BJ (cell line): Measurements from ENCODE around the gene SLC16A12. TPM values are rescaled to one million over a fixed set of nuclear protein-coding genes. Genes with fewer than 3 reads are reported as not detected.
"Not testable (repeated sequence)": the region's sequence is repeated elsewhere in the genome, so short reads cannot be mapped to it uniquely, and the experiment has no call there.

Source experiments
- CTCF ChIA-PET: fragments of 350-600 bp; formaldehyde crosslinking; extraction: SDS; loops from one replicate; lab custom pipeline; 2021; ENCODE audit warnings: antibody characterized with exemption, inconsistent platforms; lab: Yijun Ruan, JAX
- POLR2A ChIA-PET: fragments of 300-600 bp; sonication (Branson Sonifier 250); formaldehyde crosslinking; extraction: SDS; loops from one replicate; lab custom pipeline; 2021; ENCODE audit warnings: antibody characterized with exemption; lab: Charles Lee
- DNase-seq: peaks from one replicate; pipeline ENCODE4 v3.0.0-alpha.2; 2011; ENCODE audit warnings: low read depth
- H3K27me3 ChIP-seq: 2 replicates; pipeline ENCODE4 v1.6.0; 2011; ENCODE audit warnings: low read length; ENCODE audit not compliant: control insufficient read depth, insufficient read depth
- H3K36me3 ChIP-seq: 2 replicates; pipeline ENCODE4 v1.5.1; 2011; ENCODE audit warnings: low read length; ENCODE audit not compliant: control insufficient read depth, insufficient read depth
- H3K4me3 ChIP-seq: 2 replicates; pipeline ENCODE4 v1.5.1; 2011; ENCODE audit warnings: low read depth, mild to moderate bottlenecking, control low read depth, low read length
- CTCF ChIP-seq: IDR thresholded peaks from 2 replicates; pipeline ENCODE4 v1.5.1; 2011; ENCODE audit warnings: low read depth, mild to moderate bottlenecking, control low read depth, inconsistent platforms, low read length, moderate library complexity; ENCODE audit not compliant: insufficient read depth
- polyA plus RNA-seq: library from polyadenylated mRNA; depleted of rRNA; stranded (reverse); fragments of >200 nt; gene quantifications from 2 replicates; pipeline ENCODE4 v1.2.3, GENCODE V29; 2011

SLC16A12 gene
- polyA plus RNA-seq, 1 experiment, result 0.06 TPM

GRCh38 chr10:89537364-89537763 lies 2.0 kb upstream of the SLC16A12 start:
- no peak for TF ChIP-seq CTCF
- Histone ChIP-seq H3K27me3 (peaks cover 18% of the 10 kb centered on the region), H3K36me3 (no peaks in the 10 kb centered on the region), H3K4me3 (no peak overlapping the region)
- no peak for DNase-seq
- ChIA-PET POLR2A (no interaction called here), CTCF (interaction anchor here (1.0 to 2.9 kb wide), 2 partner anchors 12 to 16 kb away, joined by 4 to 6 read pairs; no protein-coding TSS in a partner anchor)

GRCh38 chr10:89536013-89536354 lies 590 bp upstream of the SLC16A12 start:
- DNase-seq, result no peak
- H3K36me3 ChIP-seq, result no peaks in the 10 kb centered on the region
- H3K27me3 ChIP-seq, result peaks cover 18% of the 10 kb centered on the region
- ChIA-PET CTCF (interaction anchor here (2.2 to 2.9 kb wide), 2 partner anchors 18 to 24 kb away, joined by 5 to 6 read pairs; no protein-coding TSS in a partner anchor), POLR2A (no interaction called here)
- no peak overlapping the region; the same call in 1 of the 2 replicates for H3K4me3 ChIP-seq
- no peak for TF ChIP-seq CTCF

DNA sequence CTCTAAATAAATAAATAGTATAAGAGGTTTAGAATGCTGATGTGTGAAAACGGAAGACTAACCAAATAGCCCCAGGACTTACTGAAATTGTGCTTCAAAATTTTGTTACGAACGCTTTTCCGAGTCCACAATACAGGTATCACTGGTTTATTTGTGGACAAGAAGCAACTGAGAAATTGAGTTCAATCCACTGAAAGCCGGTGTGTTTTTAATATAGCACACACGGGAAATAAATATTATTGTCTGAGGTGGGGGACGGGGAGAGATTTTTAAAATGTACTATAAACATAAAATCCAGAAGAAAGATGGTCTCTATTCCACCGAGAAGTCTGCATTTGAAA lies 598 bp downstream of the SLC16A12 start:
- no peak for DNase-seq
- Histone ChIP-seq H3K27me3 (peaks cover 18% of the 10 kb centered on the region), H3K4me3 (no peak overlapping the region), H3K36me3 (no peaks in the 10 kb centered on the region)
- CTCF ChIA-PET, result interaction anchor here (2.2 to 2.9 kb wide), 2 partner anchors 19 to 25 kb away, joined by 5 to 6 read pairs; no protein-coding TSS in a partner anchor
- no peak for TF ChIP-seq CTCF
- POLR2A ChIA-PET, result no interaction called here

DNA sequence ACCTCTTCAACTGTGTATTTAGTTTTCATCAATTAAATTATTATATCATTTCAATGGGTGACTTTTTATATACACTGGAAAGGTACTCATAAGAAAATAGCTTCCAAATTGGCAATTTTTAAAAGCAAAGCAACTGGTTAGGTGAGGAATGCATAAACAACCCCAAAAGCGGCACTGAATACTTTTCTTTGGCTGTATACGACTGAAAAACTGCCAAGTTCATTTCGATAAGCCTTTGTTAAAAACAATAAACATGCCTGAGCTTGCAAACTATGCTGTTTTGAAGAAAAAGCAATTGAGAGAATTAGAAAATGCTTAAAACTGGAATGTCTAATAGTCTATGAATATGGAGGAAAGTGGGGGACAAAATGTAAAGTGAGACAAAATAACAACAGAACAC lies 2.9 kb downstream of the SLC16A12 start:
- ChIA-PET CTCF (no interaction called here), POLR2A (interaction anchor here (0.6 kb wide), 1 partner anchor 74 kb away, joined by 3 read pairs; no protein-coding TSS in a partner anchor)

DNA sequence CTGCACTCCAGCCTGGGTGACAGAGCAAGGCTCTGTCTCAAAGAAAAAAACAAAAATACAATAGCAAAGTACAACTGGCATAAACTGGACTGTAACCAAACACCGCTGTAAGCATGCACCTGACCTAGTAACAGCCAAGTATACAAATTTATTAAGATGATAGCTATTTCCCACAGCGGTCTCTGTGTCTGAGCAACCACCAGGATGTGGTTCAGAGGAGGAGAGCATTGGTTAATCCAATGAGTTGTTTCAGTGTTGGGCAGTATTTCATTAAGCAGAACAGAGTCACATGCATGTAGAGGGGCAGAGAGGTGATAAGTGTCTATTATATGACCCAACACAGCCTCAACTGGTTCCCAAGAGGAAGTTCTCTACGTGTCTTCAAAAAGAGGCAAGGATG lies 4.0 kb downstream of the SLC16A12 start:
- Histone ChIP-seq H3K36me3 (no peaks in the 10 kb centered on the region), H3K27me3 (peaks cover 16% of the 10 kb centered on the region), H3K4me3 (no peak overlapping the region)
- POLR2A ChIA-PET, result no interaction called here
- no peak for DNase-seq
- TF ChIP-seq CTCF, result no peak
- CTCF ChIA-PET, result interaction anchor here (0.8 kb wide), 1 partner anchor 65 kb away, joined by 3 read pairs; no protein-coding TSS in a partner anchor

More for the DNA sequence above, 2.9 kb downstream of the SLC16A12 start:
- TF ChIP-seq CTCF, result no peak
- H3K36me3 ChIP-seq, result no peaks in the 10 kb centered on the region
- DNase-seq, result no peak
- peaks cover 16% of the 10 kb centered on the region for H3K27me3 ChIP-seq
- no peak overlapping the region for H3K4me3 ChIP-seq

- H3K36me3 ChIP-seq, DNase-seq, POLR2A ChIA-PET, CTCF ChIA-PET, H3K4me3 ChIP-seq, H3K27me3 ChIP-seq: not testable (repeated sequence)
Observed at GRCh38 chr10:89529711-89530110, 5.7 kb downstream of the SLC16A12 start.
